Effector CD4-positive, alpha-beta T cell (primary cell): ENCODE results near the gene BRD2.

ENCODE experiments used
- DNase-seq: peaks from one replicate; pipeline ENCODE4 v3.0.0-alpha.2; 2020

Gene BRD2

GRCh38 chr6:33001685-33002084 is 33.3 kb downstream of the BRD2 start:
- DNase-seq, result no peak

GRCh38 chr6:33004940-33005339 is 36.5 kb downstream of the BRD2 start:
- no peak for DNase-seq

- no peak for DNase-seq
Measured at GRCh38 chr6:33007831-33008400, 39.5 kb downstream of the BRD2 start.

GRCh38 chr6:33008944-33009861 is 40.8 kb downstream of the BRD2 start, which contains the start of gene HLA-DOA:
Gene HLA-DOA, minus strand, starts transcription at chr6:33009591.
- no peak for DNase-seq

- DNase-seq, result no peak
Measured at GRCh38 chr6:33010356-33010755, 42.0 kb downstream of the BRD2 start.

- DNase-seq, result no peak
Measured at GRCh38 chr6:33013608-33014007, 45.2 kb downstream of the BRD2 start.

- DNase-seq, result peak; percentile 43
Measured at GRCh38 chr6:33014841-33015634, 46.6 kb downstream of the BRD2 start.

GRCh38 chr6:33015798-33016197 is 47.4 kb downstream of the BRD2 start:
- no peak for DNase-seq

- DNase-seq, result no peak
Measured at GRCh38 chr6:33017018-33017417, 48.6 kb downstream of the BRD2 start.

GRCh38 chr6:33017694-33018353 is 49.4 kb downstream of the BRD2 start:
- no peak for DNase-seq

- no peak for DNase-seq
Measured at GRCh38 chr6:33018418-33018817, 50.0 kb downstream of the BRD2 start.

- DNase-seq, result no peak
Measured at GRCh38 chr6:33018904-33019303, 50.5 kb downstream of the BRD2 start.

GRCh38 chr6:33019372-33019771 is 51.0 kb downstream of the BRD2 start:
- no peak for DNase-seq

- no peak for DNase-seq
Measured at GRCh38 chr6:33021917-33022316, 53.5 kb downstream of the BRD2 start.

- no peak for DNase-seq
Measured at GRCh38 chr6:33023536-33023935, 55.1 kb downstream of the BRD2 start.

GRCh38 chr6:33024521-33024920 is 56.1 kb downstream of the BRD2 start:
- DNase-seq, result no peak

GRCh38 chr6:33028220-33028849 is 59.9 kb downstream of the BRD2 start:
- no peak for DNase-seq

GRCh38 chr6:33029328-33030184 is 61.2 kb downstream of the BRD2 start:
- no peak for DNase-seq

GRCh38 chr6:33030245-33030644 is 61.9 kb downstream of the BRD2 start:
- no peak for DNase-seq
